Testis (tissue), 2 donors: ENCODE measurements around the gene APIP.

Experiments
- CTCF ChIP-seq, 3 experiments: fragments of 450-650 bp in 2 of 3; fragments of 200-600 bp in 1 of 3; sonication (generic) in 1 of 3; IDR thresholded peaks; one replicate each; pipeline ENCODE4 v1.5.1; 2016 to 2019; ENCODE audit warnings: antibody characterized with exemption in 3 of 3, mild to moderate bottlenecking in 2 of 3, moderate library complexity in 1 of 3
- POLR2A ChIP-seq: fragments of 450-650 bp; IDR thresholded peaks from one replicate; pipeline ENCODE4 v1.6.1; 2017; ENCODE audit warnings: antibody characterized with exemption, mild to moderate bottlenecking, moderate library complexity

- TF ChIP-seq POLR2A (no peak), CTCF (IDR thresholded peaks at IDR 0.05) (no peak)
Measured at GRCh38 chr11:34953955-34954354, 37.8 kb upstream of the APIP start.
